HL-60 (cell line): ENCODE measurements around the gene SLC16A13.
"Not testable (repeated sequence)": the region's sequence is repeated elsewhere in the genome, so short reads cannot be mapped to it uniquely, and the experiment has no call there.

Source experiments
- DNase-seq, 2 experiments: peaks; one replicate each; pipeline ENCODE4 v3.0.0-alpha.2; 2010 to 2020; ENCODE audit warnings: low read depth in 1 of 2, low spot score in 1 of 2
- H3K27ac ChIP-seq: fragments of 250-450 bp; sonication (Bioruptor Pico); replicated peaks from 2 replicates; pipeline ENCODE4 v1.5.1; 2020; ENCODE audit warnings: mild to moderate bottlenecking, moderate library complexity
- H3K27me3 ChIP-seq: fragments of 250-450 bp; sonication (Bioruptor Pico); 2 replicates; pipeline ENCODE4 v1.5.1; 2021; ENCODE audit warnings: mild to moderate bottlenecking, moderate library complexity; ENCODE audit not compliant: insufficient read depth, poor library complexity, severe bottlenecking
- H3K4me3 ChIP-seq: replicated peaks from 2 replicates; pipeline ENCODE4 v1.5.1; 2011; ENCODE audit warnings: mild to moderate bottlenecking, control low read depth, low read length; ENCODE audit not compliant: insufficient read depth
- GABPA ChIP-seq: IDR thresholded peaks from 2 replicates; pipeline ENCODE4 v1.6.1; 2012; ENCODE audit warnings: low read depth
- POLR2AphosphoS5 ChIP-seq: IDR thresholded peaks from 2 replicates; pipeline ENCODE4 v1.6.1; 2012; ENCODE audit warnings: low read depth
- SPI1 ChIP-seq: IDR thresholded peaks from 2 replicates; pipeline ENCODE4 v1.6.1; 2012; ENCODE audit warnings: low read depth, mild to moderate bottlenecking, borderline replicate concordance
- TF ChIP-seq, protein P1 (sequence below): IDR thresholded peaks from one replicate; pipeline ENCODE4 v1.5.1; 2011; ENCODE audit warnings: low read length, control low read depth, inconsistent platforms; ENCODE audit not compliant: insufficient read depth
- TF ChIP-seq, protein P2 (sequence below): IDR thresholded peaks from 2 replicates; pipeline ENCODE4 v1.6.1; 2012; ENCODE audit warnings: low read depth; ENCODE audit not compliant: insufficient replicate concordance

SLC16A13 gene

DNA sequence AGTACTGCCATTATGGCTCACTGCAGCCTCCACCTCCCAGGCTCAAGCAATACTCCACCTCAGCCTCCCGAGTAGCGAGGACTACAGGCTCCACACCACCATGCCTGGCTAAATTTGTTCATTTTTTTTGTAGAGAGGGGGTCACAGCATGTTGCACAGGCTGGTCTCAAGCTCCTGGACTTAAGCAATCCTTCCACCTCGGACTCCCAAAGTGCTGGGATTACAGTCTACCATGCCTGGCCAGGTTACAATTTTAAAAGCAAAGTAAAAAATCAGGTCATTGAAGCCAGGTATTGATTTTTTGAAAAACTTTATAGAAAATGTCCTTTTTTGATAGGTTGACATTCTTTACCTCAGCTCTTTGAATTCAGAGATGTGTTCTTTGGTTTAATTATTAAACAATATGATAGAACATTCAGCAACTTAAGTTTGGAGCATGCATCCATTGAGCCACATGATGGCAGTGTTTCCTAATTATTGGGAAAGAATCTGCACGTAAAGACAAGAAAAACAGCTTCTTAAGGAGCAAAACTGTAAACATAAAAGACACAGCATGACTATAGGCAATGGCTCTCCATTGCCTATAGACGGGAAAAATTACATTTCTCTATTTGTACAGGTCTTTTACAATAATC, 9.8 kb downstream of the SLC16A13 start:
- DNase-seq, result peak in 1 of 2 experiments; percentile 37
- Histone ChIP-seq H3K4me3 (no peak overlapping the region), H3K27me3 (peaks cover 12% of the 10 kb centered on the region), H3K27ac (no peak overlapping the region)
- TF ChIP-seq SPI1, result no peak
- TF ChIP-seq, protein P1, sequence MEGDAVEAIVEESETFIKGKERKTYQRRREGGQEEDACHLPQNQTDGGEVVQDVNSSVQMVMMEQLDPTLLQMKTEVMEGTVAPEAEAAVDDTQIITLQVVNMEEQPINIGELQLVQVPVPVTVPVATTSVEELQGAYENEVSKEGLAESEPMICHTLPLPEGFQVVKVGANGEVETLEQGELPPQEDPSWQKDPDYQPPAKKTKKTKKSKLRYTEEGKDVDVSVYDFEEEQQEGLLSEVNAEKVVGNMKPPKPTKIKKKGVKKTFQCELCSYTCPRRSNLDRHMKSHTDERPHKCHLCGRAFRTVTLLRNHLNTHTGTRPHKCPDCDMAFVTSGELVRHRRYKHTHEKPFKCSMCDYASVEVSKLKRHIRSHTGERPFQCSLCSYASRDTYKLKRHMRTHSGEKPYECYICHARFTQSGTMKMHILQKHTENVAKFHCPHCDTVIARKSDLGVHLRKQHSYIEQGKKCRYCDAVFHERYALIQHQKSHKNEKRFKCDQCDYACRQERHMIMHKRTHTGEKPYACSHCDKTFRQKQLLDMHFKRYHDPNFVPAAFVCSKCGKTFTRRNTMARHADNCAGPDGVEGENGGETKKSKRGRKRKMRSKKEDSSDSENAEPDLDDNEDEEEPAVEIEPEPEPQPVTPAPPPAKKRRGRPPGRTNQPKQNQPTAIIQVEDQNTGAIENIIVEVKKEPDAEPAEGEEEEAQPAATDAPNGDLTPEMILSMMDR, result peak; percentile 15

DNA sequence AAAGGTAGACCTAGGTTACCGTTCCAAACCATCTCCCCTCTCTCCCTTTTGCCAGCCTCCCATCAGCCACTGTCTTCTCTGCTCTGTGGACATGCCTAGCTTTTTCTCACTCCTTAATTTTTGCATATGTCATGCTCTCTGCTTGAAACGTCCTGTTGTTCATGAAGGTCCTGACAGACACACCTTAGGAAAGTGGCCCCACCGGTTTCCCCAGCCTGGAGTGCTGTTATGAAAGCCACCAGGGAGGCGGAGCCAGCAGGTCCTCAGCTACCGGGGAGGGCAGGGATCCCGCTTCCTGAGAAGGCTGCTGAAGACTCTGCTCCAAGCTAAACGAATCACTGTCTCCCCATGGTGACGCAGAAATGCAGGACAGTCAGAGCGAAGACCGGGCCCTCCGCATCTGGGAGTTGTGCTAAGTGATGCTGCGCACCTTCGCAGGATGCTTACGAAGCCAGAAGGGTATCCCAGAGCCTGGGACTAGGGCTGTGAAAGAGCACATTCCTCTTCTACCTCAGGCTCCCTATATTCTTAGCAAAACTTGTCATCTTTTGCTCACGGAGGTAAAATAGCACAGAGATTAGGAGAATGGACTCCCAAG, 10.4 kb downstream of the SLC16A13 start:
- DNase-seq, result no peak
- TF ChIP-seq, protein P2, sequence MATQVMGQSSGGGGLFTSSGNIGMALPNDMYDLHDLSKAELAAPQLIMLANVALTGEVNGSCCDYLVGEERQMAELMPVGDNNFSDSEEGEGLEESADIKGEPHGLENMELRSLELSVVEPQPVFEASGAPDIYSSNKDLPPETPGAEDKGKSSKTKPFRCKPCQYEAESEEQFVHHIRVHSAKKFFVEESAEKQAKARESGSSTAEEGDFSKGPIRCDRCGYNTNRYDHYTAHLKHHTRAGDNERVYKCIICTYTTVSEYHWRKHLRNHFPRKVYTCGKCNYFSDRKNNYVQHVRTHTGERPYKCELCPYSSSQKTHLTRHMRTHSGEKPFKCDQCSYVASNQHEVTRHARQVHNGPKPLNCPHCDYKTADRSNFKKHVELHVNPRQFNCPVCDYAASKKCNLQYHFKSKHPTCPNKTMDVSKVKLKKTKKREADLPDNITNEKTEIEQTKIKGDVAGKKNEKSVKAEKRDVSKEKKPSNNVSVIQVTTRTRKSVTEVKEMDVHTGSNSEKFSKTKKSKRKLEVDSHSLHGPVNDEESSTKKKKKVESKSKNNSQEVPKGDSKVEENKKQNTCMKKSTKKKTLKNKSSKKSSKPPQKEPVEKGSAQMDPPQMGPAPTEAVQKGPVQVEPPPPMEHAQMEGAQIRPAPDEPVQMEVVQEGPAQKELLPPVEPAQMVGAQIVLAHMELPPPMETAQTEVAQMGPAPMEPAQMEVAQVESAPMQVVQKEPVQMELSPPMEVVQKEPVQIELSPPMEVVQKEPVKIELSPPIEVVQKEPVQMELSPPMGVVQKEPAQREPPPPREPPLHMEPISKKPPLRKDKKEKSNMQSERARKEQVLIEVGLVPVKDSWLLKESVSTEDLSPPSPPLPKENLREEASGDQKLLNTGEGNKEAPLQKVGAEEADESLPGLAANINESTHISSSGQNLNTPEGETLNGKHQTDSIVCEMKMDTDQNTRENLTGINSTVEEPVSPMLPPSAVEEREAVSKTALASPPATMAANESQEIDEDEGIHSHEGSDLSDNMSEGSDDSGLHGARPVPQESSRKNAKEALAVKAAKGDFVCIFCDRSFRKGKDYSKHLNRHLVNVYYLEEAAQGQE, result no peak
- TF ChIP-seq, protein P1, result no peak
- TF ChIP-seq GABPA (no peak), POLR2AphosphoS5 (no peak), SPI1 (no peak)
- Histone ChIP-seq H3K4me3 (no peak overlapping the region), H3K27me3 (peaks cover 12% of the 10 kb centered on the region), H3K27ac (no peak overlapping the region)

DNA sequence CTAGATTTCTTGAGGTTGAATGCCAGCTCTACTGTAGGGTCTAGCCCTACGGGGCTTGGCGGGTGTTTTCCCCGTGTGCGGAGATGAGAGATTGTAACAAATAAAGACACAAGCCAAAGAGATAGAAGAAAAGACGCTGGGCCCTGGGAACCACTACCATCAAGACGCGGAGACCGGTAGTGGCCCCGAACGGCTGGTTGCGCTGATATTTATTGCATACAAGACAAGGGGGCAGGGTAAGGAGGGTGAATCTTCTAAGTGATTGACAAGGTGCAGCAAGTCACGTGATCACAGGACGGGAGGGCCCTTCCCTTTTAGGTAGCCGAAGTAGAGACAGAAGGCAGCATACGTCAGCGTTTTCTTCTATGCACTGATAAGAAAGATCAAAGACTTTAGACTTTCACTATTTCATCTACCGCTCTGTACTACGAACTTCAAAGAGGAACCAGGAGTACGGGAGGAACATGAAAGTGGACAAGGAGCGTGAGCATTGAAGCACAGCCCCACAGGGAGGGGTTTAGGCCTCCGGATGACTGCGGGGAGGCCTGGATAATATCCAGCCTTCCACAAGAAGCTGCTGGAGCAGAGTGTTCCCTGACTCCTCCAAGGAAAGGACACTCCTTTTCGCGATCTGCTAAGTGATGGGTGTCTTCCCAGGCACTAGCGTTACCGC, 11.0 kb downstream of the SLC16A13 start:
- peak in 1 of 2 experiments; percentile 9 for DNase-seq
- not testable (repeated sequence) for H3K4me3 ChIP-seq, H3K27ac ChIP-seq
- H3K27me3 ChIP-seq, result peaks cover 12% of the 10 kb centered on the region

DNA sequence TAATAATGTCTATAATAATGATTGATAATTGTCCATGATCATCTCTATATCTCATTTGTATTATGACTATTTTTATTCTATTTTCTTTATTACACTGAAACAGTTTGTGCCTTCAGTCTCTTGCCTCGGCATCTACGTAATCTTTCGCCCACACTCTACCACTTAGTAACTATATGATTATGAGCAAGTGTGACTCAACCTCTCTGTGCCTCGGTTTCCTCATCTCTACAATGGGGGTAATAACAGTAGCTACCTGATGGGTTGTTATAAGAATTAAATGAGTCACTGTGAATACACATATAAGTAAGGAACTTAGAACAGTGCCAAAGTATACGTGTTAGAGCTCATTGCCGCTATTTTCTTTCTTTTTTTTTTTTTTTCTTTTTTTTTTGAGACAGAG, 11.8 kb downstream of the SLC16A13 start:
- Histone ChIP-seq H3K27ac (no peak overlapping the region), H3K27me3 (peaks cover 12% of the 10 kb centered on the region), H3K4me3 (no peak overlapping the region)
- DNase-seq, result no peak
- TF ChIP-seq, protein P1, result no peak
- TF ChIP-seq, protein P2, result no peak
- TF ChIP-seq POLR2AphosphoS5 (no peak), SPI1 (no peak), GABPA (no peak)
